ENCODE data around the gene LDB3. TPM values are rescaled to one million over a fixed set of nuclear protein-coding genes. Genes with fewer than 3 reads are reported as not detected.

Gene LDB3
- polyA plus RNA-seq, 2 of the 4 experiments (the other 2 are of a cell fraction), result 0.13 TPM

DNA sequence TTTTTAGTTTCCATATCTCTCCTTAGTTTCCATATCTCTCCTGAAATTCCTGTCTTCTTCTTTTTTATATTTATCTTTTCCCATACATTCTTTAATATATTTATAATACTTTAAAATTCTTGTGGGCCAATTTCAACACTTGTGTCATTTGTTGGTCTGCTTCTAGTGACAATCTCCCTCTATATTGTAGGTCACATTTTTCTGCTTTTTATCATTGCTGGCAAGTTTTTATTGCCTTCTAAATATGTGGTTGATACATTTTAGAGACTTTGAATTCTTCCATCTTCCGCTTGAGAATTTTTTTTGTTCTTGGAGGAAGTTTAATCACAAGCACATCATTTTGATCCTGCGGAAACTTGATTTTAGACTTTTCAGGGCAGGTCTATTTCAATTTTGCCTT is 40.0 kb upstream of the LDB3 start:
- TF ChIP-seq RAD21 (conservative IDR thresholded peaks at IDR 0.05 in 1 of 2, IDR thresholded peaks at IDR 0.05 in 1 of 2) (no peak), BHLHE40 (IDR thresholded peaks at IDR 0.05; ENCODE audit: low read depth, low read length) (no peak), ZNF302 (CRISPR knock-in tag; IDR thresholded peaks at IDR 0.05) (no peak), JUNB (IDR thresholded peaks at IDR 0.05) (no peak), HDAC2 (IDR thresholded peaks at IDR 0.05) (no peak), NR3C1 (IDR thresholded peaks at IDR 0.05) (no peak), EP300 (IDR thresholded peaks at IDR 0.05) (no peak), CBX8 (IDR thresholded peaks at IDR 0.05) (no peak), FOSL2 (IDR thresholded peaks at IDR 0.05) (no peak), FOSL2 (CRISPR knock-in tag; IDR thresholded peaks at IDR 0.05) (no peak), KDM1A (IDR thresholded peaks at IDR 0.05; ENCODE audit: low read depth) (no peak), POLR2A (IDR thresholded peaks at IDR 0.05; ENCODE audit: low read length) (no peak)
- TF ChIP-seq, protein P1, sequence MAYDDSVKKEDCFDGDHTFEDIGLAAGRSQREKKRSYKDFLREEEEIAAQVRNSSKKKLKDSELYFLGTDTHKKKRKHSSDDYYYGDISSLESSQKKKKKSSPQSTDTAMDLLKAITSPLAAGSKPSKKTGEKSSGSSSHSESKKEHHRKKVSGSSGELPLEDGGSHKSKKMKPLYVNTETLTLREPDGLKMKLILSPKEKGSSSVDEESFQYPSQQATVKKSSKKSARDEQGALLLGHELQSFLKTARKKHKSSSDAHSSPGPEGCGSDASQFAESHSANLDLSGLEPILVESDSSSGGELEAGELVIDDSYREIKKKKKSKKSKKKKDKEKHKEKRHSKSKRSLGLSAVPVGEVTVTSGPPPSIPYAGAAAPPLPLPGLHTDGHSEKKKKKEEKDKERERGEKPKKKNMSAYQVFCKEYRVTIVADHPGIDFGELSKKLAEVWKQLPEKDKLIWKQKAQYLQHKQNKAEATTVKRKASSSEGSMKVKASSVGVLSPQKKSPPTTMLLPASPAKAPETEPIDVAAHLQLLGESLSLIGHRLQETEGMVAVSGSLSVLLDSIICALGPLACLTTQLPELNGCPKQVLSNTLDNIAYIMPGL (CRISPR knock-in tag; IDR thresholded peaks at IDR 0.05; ENCODE audit: borderline replicate concordance), result no peak
- TF ChIP-seq, protein P2, sequence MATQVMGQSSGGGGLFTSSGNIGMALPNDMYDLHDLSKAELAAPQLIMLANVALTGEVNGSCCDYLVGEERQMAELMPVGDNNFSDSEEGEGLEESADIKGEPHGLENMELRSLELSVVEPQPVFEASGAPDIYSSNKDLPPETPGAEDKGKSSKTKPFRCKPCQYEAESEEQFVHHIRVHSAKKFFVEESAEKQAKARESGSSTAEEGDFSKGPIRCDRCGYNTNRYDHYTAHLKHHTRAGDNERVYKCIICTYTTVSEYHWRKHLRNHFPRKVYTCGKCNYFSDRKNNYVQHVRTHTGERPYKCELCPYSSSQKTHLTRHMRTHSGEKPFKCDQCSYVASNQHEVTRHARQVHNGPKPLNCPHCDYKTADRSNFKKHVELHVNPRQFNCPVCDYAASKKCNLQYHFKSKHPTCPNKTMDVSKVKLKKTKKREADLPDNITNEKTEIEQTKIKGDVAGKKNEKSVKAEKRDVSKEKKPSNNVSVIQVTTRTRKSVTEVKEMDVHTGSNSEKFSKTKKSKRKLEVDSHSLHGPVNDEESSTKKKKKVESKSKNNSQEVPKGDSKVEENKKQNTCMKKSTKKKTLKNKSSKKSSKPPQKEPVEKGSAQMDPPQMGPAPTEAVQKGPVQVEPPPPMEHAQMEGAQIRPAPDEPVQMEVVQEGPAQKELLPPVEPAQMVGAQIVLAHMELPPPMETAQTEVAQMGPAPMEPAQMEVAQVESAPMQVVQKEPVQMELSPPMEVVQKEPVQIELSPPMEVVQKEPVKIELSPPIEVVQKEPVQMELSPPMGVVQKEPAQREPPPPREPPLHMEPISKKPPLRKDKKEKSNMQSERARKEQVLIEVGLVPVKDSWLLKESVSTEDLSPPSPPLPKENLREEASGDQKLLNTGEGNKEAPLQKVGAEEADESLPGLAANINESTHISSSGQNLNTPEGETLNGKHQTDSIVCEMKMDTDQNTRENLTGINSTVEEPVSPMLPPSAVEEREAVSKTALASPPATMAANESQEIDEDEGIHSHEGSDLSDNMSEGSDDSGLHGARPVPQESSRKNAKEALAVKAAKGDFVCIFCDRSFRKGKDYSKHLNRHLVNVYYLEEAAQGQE (IDR thresholded peaks at IDR 0.05), result no peak
- TF ChIP-seq, protein P3, sequence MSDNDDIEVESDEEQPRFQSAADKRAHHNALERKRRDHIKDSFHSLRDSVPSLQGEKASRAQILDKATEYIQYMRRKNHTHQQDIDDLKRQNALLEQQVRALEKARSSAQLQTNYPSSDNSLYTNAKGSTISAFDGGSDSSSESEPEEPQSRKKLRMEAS (IDR thresholded peaks at IDR 0.05), result no peak
- POLR2A ChIA-PET, result no interaction called here
- CTCF ChIA-PET, result interaction anchor here (1.4 kb wide), 1 partner anchor 20 kb away, joined by 4 read pairs; no protein-coding TSS in a partner anchor
- ATAC-seq (no peak), DNase-seq (ENCODE audit: low read depth in 1 of 2, low spot score in 1 of 2) (no peak), FAIRE-seq (no peak)
- Histone ChIP-seq H3K27ac (no peak overlapping the region), H3K9me3 (no peaks in the 10 kb centered on the region), H3K4me3 (no peak overlapping the region), H3K4me1 (no peaks in the 10 kb centered on the region), H3K4me2 (no peak overlapping the region)
- WGBS (ENCODE audit: missing lambda C conversion rate), result 92% methylated on average over 2 of the region's 2 CpGs

DNA sequence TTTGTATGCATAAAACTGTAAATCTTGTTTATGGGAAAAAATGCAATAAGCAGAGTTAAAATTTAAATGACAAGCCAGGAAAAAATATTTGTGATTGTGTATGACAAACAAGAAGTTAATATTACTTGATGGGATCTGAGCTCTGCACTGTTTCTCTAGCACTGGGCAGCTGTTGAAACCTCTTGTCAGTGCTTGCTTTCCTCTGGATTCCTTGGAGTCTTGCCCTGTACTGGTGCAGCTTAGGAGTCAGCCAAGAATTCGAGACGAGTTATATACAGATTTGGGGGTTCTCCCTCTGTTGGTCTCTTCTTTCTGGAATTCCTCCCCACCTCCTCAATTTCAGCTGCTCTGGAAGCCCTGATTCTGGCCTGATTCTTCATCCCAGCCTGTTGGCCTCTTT is 38.2 kb upstream of the LDB3 start:
- no peak overlapping the region for H3K4me3 ChIP-seq
- WGBS (ENCODE audit: missing lambda C conversion rate), result 6% methylated on average over 2 of the region's 2 CpGs
- TF ChIP-seq CBX2 (IDR thresholded peaks at IDR 0.05; ENCODE audit: borderline replicate concordance, low read depth), result no peak
- no peak for TF ChIP-seq EHMT2 (IDR thresholded peaks at IDR 0.05; ENCODE audit: low read depth)
- no peak for TF ChIP-seq FOSL2 (IDR thresholded peaks at IDR 0.05)
- TF ChIP-seq FOSL2 (CRISPR knock-in tag; IDR thresholded peaks at IDR 0.05), result no peak
- TF ChIP-seq, protein P4, sequence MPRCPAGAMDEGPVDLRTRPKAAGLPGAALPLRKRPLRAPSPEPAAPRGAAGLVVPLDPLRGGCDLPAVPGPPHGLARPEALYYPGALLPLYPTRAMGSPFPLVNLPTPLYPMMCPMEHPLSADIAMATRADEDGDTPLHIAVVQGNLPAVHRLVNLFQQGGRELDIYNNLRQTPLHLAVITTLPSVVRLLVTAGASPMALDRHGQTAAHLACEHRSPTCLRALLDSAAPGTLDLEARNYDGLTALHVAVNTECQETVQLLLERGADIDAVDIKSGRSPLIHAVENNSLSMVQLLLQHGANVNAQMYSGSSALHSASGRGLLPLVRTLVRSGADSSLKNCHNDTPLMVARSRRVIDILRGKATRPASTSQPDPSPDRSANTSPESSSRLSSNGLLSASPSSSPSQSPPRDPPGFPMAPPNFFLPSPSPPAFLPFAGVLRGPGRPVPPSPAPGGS (IDR thresholded peaks at IDR 0.05), result no peak
- no peak for TF ChIP-seq FOSB (CRISPR knock-in tag; IDR thresholded peaks at IDR 0.05)
- TF ChIP-seq TP53 (CRISPR knock-in tag; IDR thresholded peaks at IDR 0.05), result no peak
- TF ChIP-seq JUNB (IDR thresholded peaks at IDR 0.05), result no peak
- no peak for TF ChIP-seq FOXS1 (CRISPR knock-in tag; IDR thresholded peaks at IDR 0.05)
- no peak for TF ChIP-seq CBX8 (IDR thresholded peaks at IDR 0.05)
- no peak for TF ChIP-seq HEYL (CRISPR knock-in tag; IDR thresholded peaks at IDR 0.05)
- no peak for TF ChIP-seq CEBPB (IDR thresholded peaks at IDR 0.05)
- no peak for TF ChIP-seq POLR2A (IDR thresholded peaks at IDR 0.05; ENCODE audit: low read length)
- TF ChIP-seq RARB (CRISPR knock-in tag; IDR thresholded peaks at IDR 0.05), result no peak
- no peak for TF ChIP-seq SMC3 (IDR thresholded peaks at IDR 0.05)
- TF ChIP-seq HDAC2 (IDR thresholded peaks at IDR 0.05), result no peak
- POLR2A ChIA-PET, result no interaction called here
- H3K27ac ChIP-seq, result no peak overlapping the region
- 0 out of 3 replicates have a peak, but pooled peaks cover under 1% of the 10 kb centered on the region for H3K4me1 ChIP-seq
- no peak for DNase-seq (ENCODE audit: low read depth in 1 of 2, low spot score in 1 of 2)
- no peak for ATAC-seq
- no peaks in the 10 kb centered on the region for H3K9me3 ChIP-seq
- no peak for FAIRE-seq
- CTCF ChIA-PET, result interaction anchor here (3.3 kb wide), 1 partner anchor 46 kb away, joined by 10 read pairs; no protein-coding TSS in a partner anchor
- H3K4me2 ChIP-seq, result no peak overlapping the region

All from A549 (cell line).